Ovary (tissue), 9 donors: Measurements from ENCODE around the gene C21orf58. TPM values are rescaled to one million over a fixed set of nuclear protein-coding genes. Genes with fewer than 3 reads are reported as not detected.

Experiments used
- DNase-seq, 5 donors: peaks; one replicate each; pipeline ENCODE4 v3.0.0-alpha.2; 2019 to 2020
- H3K27ac ChIP-seq, 2 donors: fragments of 200-600 bp; one replicate each; pipeline versions ENCODE4 v1.5.1 to v1.8.0; 2019 to 2022
- H3K27me3 ChIP-seq: fragments of 200-600 bp; one replicate; pipeline ENCODE4 v1.8.0; 2022
- H3K36me3 ChIP-seq: fragments of 200-600 bp; sonication (generic); one replicate; pipeline ENCODE4 v1.5.1; 2019
- H3K4me1 ChIP-seq: one replicate; pipeline ENCODE4 v1.8.1; 2013; ENCODE audit warnings: mild to moderate bottlenecking, moderate library complexity; ENCODE audit not compliant: insufficient read depth
- H3K4me3 ChIP-seq: fragments of 200-600 bp; sonication (generic); one replicate; pipeline ENCODE4 v1.5.1; 2017
- H3K9me3 ChIP-seq, 2 donors: fragments of 200-600 bp in 1 of 2; sonication (generic) in 1 of 2; one replicate each; pipeline versions ENCODE4 v1.5.1 to v1.8.1; 2013 to 2019; ENCODE audit warnings: mild to moderate bottlenecking in 1 of 2, moderate library complexity in 1 of 2
- EP300 ChIP-seq: sonication (generic); formaldehyde crosslinking; IDR thresholded peaks from one replicate; pipeline ENCODE4 v1.6.1; 2017; ENCODE audit warnings: antibody characterized with exemption
- POLR2A ChIP-seq: fragments of 450-650 bp; IDR thresholded peaks from one replicate; pipeline ENCODE4 v1.6.1; 2017; ENCODE audit warnings: antibody characterized with exemption, mild to moderate bottlenecking, moderate library complexity
- WGBS, 3 donors: extraction: QIAGEN DNeasy Blood & Tissue Kit in 1 of 3; methylation state at CpG; one replicate each; pipeline versions ENCODE4 v1.1.5 to v1.1.7; 2013 to 2017; 5-methylcytosine and 5-hydroxymethylcytosine counted together
- intact Hi-C, 4 donors: fragments of 100-400 bp; cut with DNase I; formaldehyde crosslinking; loops; one replicate each; pipeline versions ENCODE4 v1.11.0 to v1.15.1; 2022 to 2023
- polyA plus RNA-seq, 2 donors: library from polyadenylated mRNA; stranded (reverse); fragments of 200-250 nt in 1 of 2; fragments of 350-450 nt in 1 of 2; fragmentation: Illumina TruSeq in 1 of 2; extraction: RNeasy Lipid Tissue Mini Kit (QIAGEN cat#74804) in 1 of 2; gene quantifications; one replicate each; pipeline ENCODE4 v1.2.3, GENCODE V29; 2013 to 2014
- total RNA-seq, 7 donors: library from RNA; depleted of rRNA in 2 of 7; stranded (reverse); fragments of >200 nt in 2 of 7; fragmentation: NEBNext Ultra II Directional in 3 of 7; extraction: Animal tissue kit (Norgen Biotek cat#: 25700) in 3 of 7; gene quantifications; one replicate each; pipeline versions ENCODE4 v1.1.0 to v1.2.4, GENCODE V29; 2016 to 2023
- TF ChIP-seq, protein P1 (sequence below), 3 donors: fragments of 450-650 bp in 2 of 3; fragments of 200-600 bp in 1 of 3; IDR thresholded peaks; one replicate each; pipeline versions ENCODE4 v1.5.1 to v1.8.0; 2016 to 2022; ENCODE audit warnings: antibody characterized with exemption in 3 of 3, mild to moderate bottlenecking in 1 of 3
- donor health status: DM: no; HTN: no; CAD: no; lungs with moderate emphysema.
- donor health status: DM: no; HTN: no; CAD: no.
- donor health status: Bipolar disorder and iron deficiency.
- donor health status: DM: yes; HTN: yes; CAD: no.
- donor health status: DM: no; HTN: no; CAD: no.
- donor health status: DM: yes; HTN: yes; CAD: no.

C21orf58 gene
- total and polyA plus RNA-seq, 9 donors: 0.63 to 26.8 (median 2.3) TPM

GRCh38 chr21:46363698-46364097, 40.0 kb upstream of the C21orf58 start:
- no peak for DNase-seq
- H3K4me1 ChIP-seq: peaks cover 12% of the 10 kb centered on the region
- intact Hi-C loops: no loop called here
- TF ChIP-seq EP300 (no peak), POLR2A (no peak)
- TF ChIP-seq, protein P1, sequence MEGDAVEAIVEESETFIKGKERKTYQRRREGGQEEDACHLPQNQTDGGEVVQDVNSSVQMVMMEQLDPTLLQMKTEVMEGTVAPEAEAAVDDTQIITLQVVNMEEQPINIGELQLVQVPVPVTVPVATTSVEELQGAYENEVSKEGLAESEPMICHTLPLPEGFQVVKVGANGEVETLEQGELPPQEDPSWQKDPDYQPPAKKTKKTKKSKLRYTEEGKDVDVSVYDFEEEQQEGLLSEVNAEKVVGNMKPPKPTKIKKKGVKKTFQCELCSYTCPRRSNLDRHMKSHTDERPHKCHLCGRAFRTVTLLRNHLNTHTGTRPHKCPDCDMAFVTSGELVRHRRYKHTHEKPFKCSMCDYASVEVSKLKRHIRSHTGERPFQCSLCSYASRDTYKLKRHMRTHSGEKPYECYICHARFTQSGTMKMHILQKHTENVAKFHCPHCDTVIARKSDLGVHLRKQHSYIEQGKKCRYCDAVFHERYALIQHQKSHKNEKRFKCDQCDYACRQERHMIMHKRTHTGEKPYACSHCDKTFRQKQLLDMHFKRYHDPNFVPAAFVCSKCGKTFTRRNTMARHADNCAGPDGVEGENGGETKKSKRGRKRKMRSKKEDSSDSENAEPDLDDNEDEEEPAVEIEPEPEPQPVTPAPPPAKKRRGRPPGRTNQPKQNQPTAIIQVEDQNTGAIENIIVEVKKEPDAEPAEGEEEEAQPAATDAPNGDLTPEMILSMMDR (IDR thresholded peaks at IDR 0.05): no peak
- 59 to 79% (median 66%) methylated on average over 16 of the region's 16 CpGs for WGBS, 3 donors
- peak overlapping the region in 1 of 2 donors; percentile 37 for H3K27ac ChIP-seq
- no peaks in the 10 kb centered on the region for H3K9me3 ChIP-seq
- no peak overlapping the region for H3K4me3 ChIP-seq
- no peaks in the 10 kb centered on the region for H3K27me3 ChIP-seq
- H3K36me3 ChIP-seq: no peaks in the 10 kb centered on the region

- H3K27ac ChIP-seq: peak overlapping the region in 1 of 2 donors; percentile 37
- peaks cover 12% of the 10 kb centered on the region for H3K4me1 ChIP-seq
- intact Hi-C loops: no loop called here
- H3K36me3 ChIP-seq: no peaks in the 10 kb centered on the region
- peak in 1 of 5 donors; percentile 59 for DNase-seq
- 18 to 38% (median 26%) methylated on average over 15 of the region's 15 CpGs for WGBS, 3 donors
- no peaks in the 10 kb centered on the region for H3K9me3 ChIP-seq
- TF ChIP-seq EP300 (no peak), POLR2A (no peak)
- TF ChIP-seq, protein P1 (IDR thresholded peaks at IDR 0.05): no peak
- H3K4me3 ChIP-seq: no peak overlapping the region
- no peaks in the 10 kb centered on the region for H3K27me3 ChIP-seq
These were observed 39.3 kb upstream of the C21orf58 start for GRCh38 chr21:46362946-46363345.

- Histone ChIP-seq H3K36me3 (no peaks in the 10 kb centered on the region), H3K9me3 (no peaks in the 10 kb centered on the region), H3K4me3 (no peak overlapping the region), H3K27me3 (no peaks in the 10 kb centered on the region), H3K27ac (no peak overlapping the region), H3K4me1 (peaks cover 12% of the 10 kb centered on the region)
- intact Hi-C loops: no loop called here
- WGBS, 3 donors: 12 to 19% (median 13%) methylated on average over 10 of the region's 10 CpGs
- DNase-seq: peak in 1 of 5 donors; percentile 52
- TF ChIP-seq POLR2A (no peak), EP300 (no peak)
- TF ChIP-seq, protein P1 (IDR thresholded peaks at IDR 0.05): no peak
These were observed 38.3 kb upstream of the C21orf58 start for GRCh38 chr21:46361935-46362334.

DNA sequence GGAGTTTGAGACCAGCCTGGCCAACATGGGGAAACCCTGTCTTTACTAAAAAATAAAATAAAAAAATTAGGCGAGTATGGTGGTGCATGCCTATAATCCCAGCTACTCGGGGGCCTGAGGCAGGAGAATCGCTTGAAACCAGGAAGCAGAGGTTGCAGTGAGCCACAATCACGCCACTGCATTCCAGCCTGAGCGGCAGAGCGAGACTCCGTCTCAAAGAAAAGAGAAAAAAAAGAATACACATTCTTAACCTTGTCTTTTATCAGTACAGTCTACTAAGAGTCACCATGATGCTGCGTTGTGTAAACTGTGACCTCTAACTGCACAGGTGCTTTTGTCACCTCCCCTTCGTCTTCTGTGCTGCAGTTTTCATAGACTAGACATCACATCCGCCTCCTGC, 37.5 kb upstream of the C21orf58 start:
- 91 to 94% (median 92%) methylated on average over 10 of the region's 10 CpGs for WGBS, 3 donors
- no peaks in the 10 kb centered on the region for H3K27me3 ChIP-seq
- intact Hi-C loops: no loop called here
- no peak for DNase-seq
- no peak overlapping the region for H3K27ac ChIP-seq
- no peaks in the 10 kb centered on the region for H3K36me3 ChIP-seq
- H3K4me1 ChIP-seq: peaks cover 12% of the 10 kb centered on the region
- no peaks in the 10 kb centered on the region for H3K9me3 ChIP-seq
- no peak overlapping the region for H3K4me3 ChIP-seq
- TF ChIP-seq, protein P1 (IDR thresholded peaks at IDR 0.05): no peak
